IMR-90 (cell line): ENCODE measurements around the gene NTRK3. TPM values are rescaled to one million over a fixed set of nuclear protein-coding genes. Genes with fewer than 3 reads are reported as not detected.

Experiments used
- ATAC-seq: fragments of 200-7000 bp; cut with Tn5 transposase; 2 replicates; pipeline ENCODE4 v1.9.1; 2020; ENCODE audit warnings: low read depth, mild to moderate bottlenecking, moderate library complexity
- BruUV-seq: library from RNA; stranded (reverse); fragments of 400-500 nt; replicated peaks from 2 replicates; lab custom pipeline; 2021; lab: Mats Ljungman, UMichigan
- CTCF ChIA-PET: fragments of 300-600 bp; formaldehyde crosslinking; extraction: SDS; loops from one replicate; lab custom pipeline; 2021; ENCODE audit warnings: antibody characterized with exemption; lab: Yijun Ruan, JAX
- POLR2A ChIA-PET: fragments of 300-600 bp; sonication (Branson Sonifier 250); formaldehyde crosslinking; loops from one replicate; lab custom pipeline; 2022; ENCODE audit warnings: antibody characterized with exemption; ENCODE audit not compliant: unreplicated experiment; lab: Charles Lee
- DNase-seq: peaks from one replicate; pipeline ENCODE4 v3.0.0; 2013
- H2AFZ ChIP-seq: replicated peaks from 2 replicates; pipeline ENCODE3; 2013; ENCODE audit warnings: low read length, mild to moderate bottlenecking; ENCODE audit not compliant: poor library complexity
- H2AK5ac ChIP-seq: 2 replicates; pipeline ENCODE4 v1.6.1; 2013; ENCODE audit warnings: low read depth, low read length, inconsistent platforms
- H2AK9ac ChIP-seq: replicated peaks from 2 replicates; pipeline ENCODE3; 2013; ENCODE audit warnings: mild to moderate bottlenecking, low read depth, low read length, moderate library complexity; ENCODE audit not compliant: poor library complexity
- H2BK120ac ChIP-seq: 2 replicates; pipeline ENCODE4 v1.6.1; 2013; ENCODE audit warnings: low read depth, low read length, inconsistent platforms
- H2BK15ac ChIP-seq: 3 replicates; pipeline ENCODE4 v1.6.1; 2013; ENCODE audit warnings: low read depth, low read length, inconsistent platforms
- H2BK20ac ChIP-seq: 2 replicates; pipeline ENCODE4 v1.6.1; 2013; ENCODE audit warnings: low read depth, mild to moderate bottlenecking, inconsistent platforms, low read length, moderate library complexity
- H2BK5ac ChIP-seq: 2 replicates; pipeline ENCODE4 v1.6.1; 2013; ENCODE audit warnings: mild to moderate bottlenecking, low read depth, low read length, inconsistent platforms; ENCODE audit not compliant: poor library complexity, severe bottlenecking
- H3K14ac ChIP-seq: replicated peaks from 2 replicates; pipeline ENCODE4 v1.6.1; 2013; ENCODE audit warnings: low read depth, low read length, inconsistent platforms
- H3K18ac ChIP-seq: 2 replicates; pipeline ENCODE4 v1.6.1; 2013; ENCODE audit warnings: low read depth, low read length, control low read depth
- H3K23ac ChIP-seq: 2 replicates; pipeline ENCODE4 v1.6.1; 2013; ENCODE audit warnings: low read depth, low read length, inconsistent platforms
- H3K27ac ChIP-seq: 2 replicates; pipeline ENCODE4 v1.5.1; 2013; ENCODE audit warnings: mild to moderate bottlenecking, control low read depth, low read length; ENCODE audit not compliant: insufficient read depth
- H3K27me3 ChIP-seq: 2 replicates; pipeline ENCODE4 v1.6.1; 2013; ENCODE audit warnings: low read length; ENCODE audit not compliant: control insufficient read depth, insufficient read depth
- H3K36me3 ChIP-seq: 2 replicates; pipeline ENCODE4 v1.6.1; 2013; ENCODE audit warnings: low read length, mixed read lengths; ENCODE audit not compliant: control insufficient read depth, insufficient read depth
- H3K4ac ChIP-seq: 2 replicates; pipeline ENCODE4 v1.6.1; 2013; ENCODE audit warnings: low read depth, low read length, inconsistent platforms
- H3K4me1 ChIP-seq: 2 replicates; pipeline ENCODE4 v1.6.1; 2013; ENCODE audit warnings: low read length, mixed read lengths; ENCODE audit not compliant: control insufficient read depth, insufficient read depth
- H3K4me2 ChIP-seq: 2 replicates; pipeline ENCODE4 v1.6.1; 2013; ENCODE audit warnings: low read depth, mild to moderate bottlenecking, control low read depth, low read length, moderate library complexity
- H3K4me3 ChIP-seq: 2 replicates; pipeline ENCODE4 v1.5.1; 2013; ENCODE audit warnings: low read depth, mild to moderate bottlenecking, control low read depth, low read length, moderate library complexity; ENCODE audit not compliant: insufficient read depth
- H3K56ac ChIP-seq: 2 replicates; pipeline ENCODE4 v1.6.1; 2013; ENCODE audit warnings: low read length, inconsistent platforms; ENCODE audit not compliant: insufficient read depth; ENCODE audit errors: extremely low read depth
- H3K79me1 ChIP-seq, 2 experiments: 2 replicates each; pipeline ENCODE4 v1.6.1; 2013; ENCODE audit warnings: low read length in 2 of 2, inconsistent platforms in 1 of 2, low read depth in 1 of 2
- H3K9ac ChIP-seq: 2 replicates; pipeline ENCODE4 v1.6.1; 2013; ENCODE audit warnings: low read depth, low read length, control low read depth
- H3K9me1 ChIP-seq: 2 replicates; pipeline ENCODE4 v1.6.1; 2013; ENCODE audit warnings: low read length, inconsistent platforms; ENCODE audit not compliant: insufficient read depth
- H3K9me3 ChIP-seq: 2 replicates; pipeline ENCODE4 v1.6.1; 2013; ENCODE audit warnings: low read length; ENCODE audit not compliant: control insufficient read depth, insufficient read depth
- H4K20me1 ChIP-seq: 2 replicates; pipeline ENCODE4 v1.6.1; 2013; ENCODE audit warnings: low read length, inconsistent platforms; ENCODE audit not compliant: insufficient read depth
- H4K5ac ChIP-seq: 2 replicates; pipeline ENCODE4 v1.6.1; 2013; ENCODE audit warnings: mild to moderate bottlenecking, low read depth, low read length, control low read depth
- H4K8ac ChIP-seq, 2 experiments: 2 replicates each; pipeline ENCODE4 v1.6.1; 2013; ENCODE audit warnings: low read depth in 2 of 2, low read length in 2 of 2, control low read depth in 1 of 2, inconsistent platforms in 1 of 2
- H4K91ac ChIP-seq: 2 replicates; pipeline ENCODE4 v1.6.1; 2013; ENCODE audit warnings: low read depth, low read length, inconsistent platforms; ENCODE audit not compliant: insufficient read depth
- CEBPB ChIP-seq: IDR thresholded peaks from 2 replicates; pipeline ENCODE4 v1.6.1; 2012; ENCODE audit warnings: low read depth, low read length, improper control_type of control experiment
- CHD1 ChIP-seq: IDR thresholded peaks from 2 replicates; pipeline ENCODE4 v1.6.1; 2012; ENCODE audit warnings: low read depth, low read length, improper control_type of control experiment
- MXI1 ChIP-seq: IDR thresholded peaks from 2 replicates; pipeline ENCODE4 v1.6.1; 2012; ENCODE audit warnings: low read depth, mild to moderate bottlenecking, low read length, moderate library complexity, borderline replicate concordance
- NFE2L2 ChIP-seq: fragments of 150-350 bp; IDR thresholded peaks from 2 replicates; pipeline ENCODE4 v1.6.1; 2016; ENCODE audit warnings: low read depth, mild to moderate bottlenecking, low read length
- RFX5 ChIP-seq: IDR thresholded peaks from 2 replicates; pipeline ENCODE4 v1.8.0; 2012; ENCODE audit warnings: low read depth, mild to moderate bottlenecking, low read length, moderate library complexity
- SMC3 ChIP-seq: fragments of 150-350 bp; IDR thresholded peaks from 2 replicates; pipeline ENCODE4 v1.6.1; 2016; ENCODE audit warnings: low read depth, mild to moderate bottlenecking, antibody characterized with exemption, low read length, moderate library complexity
- WGBS, 2 experiments: methylation state at CpG; one replicate each; pipeline versions ENCODE4 v1.1.5 to v1.1.7; 2013; ENCODE audit warnings: missing lambda C conversion rate in 2 of 2; ENCODE audit not compliant: insufficient read length in 1 of 2; ENCODE audit errors: extremely low coverage in 2 of 2; 5-methylcytosine and 5-hydroxymethylcytosine counted together
- dilution Hi-C: fragments of 300-500 bp; cut with HindIII; formaldehyde crosslinking; loops from one replicate; pipeline ENCODE4 v1.14.3; 2018; ENCODE audit warnings: low sequenced_read_pairs; ENCODE audit not compliant: unreplicated experiment
- in situ Hi-C: fragments of 300-500 bp; cut with MboI; formaldehyde crosslinking; loops from 3 replicates; pipeline ENCODE4 v1.14.3; 2019; ENCODE audit warnings: low sequenced_read_pairs, inconsistent platforms, mixed read lengths
- intact Hi-C: fragments of 100-400 bp; cut with micrococcal nuclease; formaldehyde crosslinking; loops from 2 replicates; pipeline ENCODE4 v1.10.0; 2022
- polyA plus RNA-seq, 3 experiments: library from polyadenylated mRNA; depleted of rRNA; stranded (reverse); fragments of >200 nt; gene quantifications; 2 replicates each; pipeline ENCODE4 v1.2.3, GENCODE V29; 2012; ENCODE audit warnings: low replicate concordance in 1 of 3
- total RNA-seq: library from RNA; depleted of rRNA; stranded (reverse); fragments of >200 nt; gene quantifications from 2 replicates; pipeline ENCODE4 v1.2.3, GENCODE V29; 2012
- TF ChIP-seq, protein P1 (sequence below): conservative IDR thresholded peaks from 2 replicates; pipeline ENCODE4 v1.5.1; 2012; ENCODE audit warnings: mild to moderate bottlenecking, low read depth, low read length, improper control_type of control experiment
- TF ChIP-seq, protein P2 (sequence below): fragments of 150-350 bp; IDR thresholded peaks from 2 replicates; pipeline ENCODE4 v1.6.1; 2017; ENCODE audit warnings: mild to moderate bottlenecking, antibody characterized with exemption, low read length, low read depth

NTRK3 gene
- total and polyA plus RNA-seq, 2 of the 4 experiments (the other 2 are of a cell fraction): under 0.01 to 0.15 TPM

GRCh38 chr15:88247914-88248313, 8.6 kb downstream of the NTRK3 start:
- Histone ChIP-seq H3K18ac (no peak overlapping the region), H3K4me1 (no peaks in the 10 kb centered on the region), H2BK5ac (no peak overlapping the region), H3K4me3 (no peak overlapping the region), H3K9me1 (no peaks in the 10 kb centered on the region), H3K79me1 (no peaks in the 10 kb centered on the region), H3K9me3 (no peaks in the 10 kb centered on the region), H2AK5ac (no peak overlapping the region), H4K20me1 (no peaks in the 10 kb centered on the region), H3K56ac (no peak overlapping the region), H2AFZ (no peak overlapping the region), H2BK120ac (no peak overlapping the region), H3K23ac (no peak overlapping the region), H2BK15ac (no peak overlapping the region), H2AK9ac (no peak overlapping the region), H3K9ac (no peak overlapping the region), H3K36me3 (no peaks in the 10 kb centered on the region), H3K4ac (no peak overlapping the region), H2BK20ac (no peak overlapping the region), H4K8ac (no peak overlapping the region), H3K4me2 (no peak overlapping the region), H3K14ac (no peak overlapping the region), H4K91ac (no peak overlapping the region), H4K5ac (no peak overlapping the region), H3K27me3 (no peaks in the 10 kb centered on the region), H3K27ac (no peak overlapping the region)
- WGBS, 2 experiments: 50% methylated on average over 2 of the region's 4 CpGs; no CpG with 5 or more reads in 1 of the 2 experiments
- no TSS peak for BruUV-seq
- ChIA-PET POLR2A (no interaction called here), CTCF (no interaction called here)
- in situ Hi-C loops (no loop called here), dilution Hi-C loops (no loop called here), intact Hi-C loops (loop anchor here (1.0 to 5.0 kb wide), 2 partner anchors 202 to 626 kb away; no protein-coding TSS in a partner anchor)
- TF ChIP-seq NFE2L2: no peak
- TF ChIP-seq, protein P1, sequence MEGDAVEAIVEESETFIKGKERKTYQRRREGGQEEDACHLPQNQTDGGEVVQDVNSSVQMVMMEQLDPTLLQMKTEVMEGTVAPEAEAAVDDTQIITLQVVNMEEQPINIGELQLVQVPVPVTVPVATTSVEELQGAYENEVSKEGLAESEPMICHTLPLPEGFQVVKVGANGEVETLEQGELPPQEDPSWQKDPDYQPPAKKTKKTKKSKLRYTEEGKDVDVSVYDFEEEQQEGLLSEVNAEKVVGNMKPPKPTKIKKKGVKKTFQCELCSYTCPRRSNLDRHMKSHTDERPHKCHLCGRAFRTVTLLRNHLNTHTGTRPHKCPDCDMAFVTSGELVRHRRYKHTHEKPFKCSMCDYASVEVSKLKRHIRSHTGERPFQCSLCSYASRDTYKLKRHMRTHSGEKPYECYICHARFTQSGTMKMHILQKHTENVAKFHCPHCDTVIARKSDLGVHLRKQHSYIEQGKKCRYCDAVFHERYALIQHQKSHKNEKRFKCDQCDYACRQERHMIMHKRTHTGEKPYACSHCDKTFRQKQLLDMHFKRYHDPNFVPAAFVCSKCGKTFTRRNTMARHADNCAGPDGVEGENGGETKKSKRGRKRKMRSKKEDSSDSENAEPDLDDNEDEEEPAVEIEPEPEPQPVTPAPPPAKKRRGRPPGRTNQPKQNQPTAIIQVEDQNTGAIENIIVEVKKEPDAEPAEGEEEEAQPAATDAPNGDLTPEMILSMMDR: no peak
- no peak for TF ChIP-seq MXI1
- TF ChIP-seq, protein P2, sequence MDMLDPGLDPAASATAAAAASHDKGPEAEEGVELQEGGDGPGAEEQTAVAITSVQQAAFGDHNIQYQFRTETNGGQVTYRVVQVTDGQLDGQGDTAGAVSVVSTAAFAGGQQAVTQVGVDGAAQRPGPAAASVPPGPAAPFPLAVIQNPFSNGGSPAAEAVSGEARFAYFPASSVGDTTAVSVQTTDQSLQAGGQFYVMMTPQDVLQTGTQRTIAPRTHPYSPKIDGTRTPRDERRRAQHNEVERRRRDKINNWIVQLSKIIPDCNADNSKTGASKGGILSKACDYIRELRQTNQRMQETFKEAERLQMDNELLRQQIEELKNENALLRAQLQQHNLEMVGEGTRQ: no peak
- no peak for TF ChIP-seq CEBPB
- TF ChIP-seq RFX5: no peak
- no peak for TF ChIP-seq SMC3
- TF ChIP-seq CHD1: no peak
- DNase-seq (no peak), ATAC-seq (no peak)
